NCI-H2196 treated with DMSO at 0.1 percent for 48 hours (cell line): Measurements from ENCODE around the gene ZDHHC6.
A peak's percentile ranks its signal among the peaks of the same experiment; 100 is the strongest.
"Not testable (repeated sequence)": the region's sequence is repeated elsewhere in the genome, so short reads cannot be mapped to it uniquely, and the experiment has no call there.

ENCODE experiments used
- DNase-seq: peaks from one replicate; lab custom pipeline; 2025; ENCODE audit not compliant: unreplicated experiment; lab: John Stamatoyannopoulos, UW

ZDHHC6 gene

GRCh38 chr10:112446855-112447619, at the start of gene ZDHHC6, which contains the start of gene VTI1A:
Gene ZDHHC6, minus strand, starts transcription at chr10:112446914. Its CDS starts 1,478 bp downstream, at chr10:112445436.
Gene VTI1A, plus strand, starts transcription at chr10:112447215. Its CDS starts 159 bp downstream, at chr10:112447374.
- DNase-seq = peak; percentile 31

DNA sequence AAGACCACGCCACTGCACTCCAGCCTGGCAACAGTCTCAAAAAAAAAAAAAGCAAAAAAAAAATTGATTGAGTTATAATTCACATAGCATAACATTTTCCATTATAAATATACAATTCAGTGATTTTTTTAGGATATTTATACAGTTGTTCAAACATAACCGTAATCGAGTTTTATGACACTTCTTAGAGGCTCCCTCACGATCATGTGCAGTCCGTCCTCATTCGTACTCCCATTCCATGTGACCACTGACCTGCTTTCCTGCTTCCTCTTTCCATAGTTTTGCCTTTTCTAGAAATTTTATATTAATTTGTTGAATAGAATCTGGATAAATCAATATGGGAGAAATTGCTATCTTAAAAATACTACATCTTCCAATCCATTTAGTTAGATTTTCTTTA, 46.0 kb upstream of the ZDHHC6 start:
- no peak for DNase-seq

DNA sequence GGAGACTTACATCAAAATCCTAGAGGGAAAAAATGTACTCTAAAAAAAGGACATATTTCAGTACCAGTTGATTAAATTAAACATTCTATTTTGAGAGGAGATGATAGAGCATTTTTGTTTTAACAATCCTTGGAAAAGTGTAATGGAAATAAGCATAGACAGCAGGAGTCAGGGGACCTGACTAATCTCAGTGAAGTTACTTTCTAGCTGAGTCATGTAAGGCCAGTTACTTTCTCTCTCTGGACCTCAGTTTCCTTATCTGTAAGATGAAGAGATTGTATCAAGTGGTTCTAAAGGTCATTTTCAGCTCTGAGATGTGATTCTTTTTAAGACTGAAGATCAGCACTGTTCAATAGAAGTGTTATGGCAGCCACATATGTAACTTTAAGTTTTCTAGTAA, 44.4 kb upstream of the ZDHHC6 start:
- no peak for DNase-seq

GRCh38 chr10:112490545-112490944, 43.8 kb upstream of the ZDHHC6 start:
- DNase-seq = peak; percentile 1

DNA sequence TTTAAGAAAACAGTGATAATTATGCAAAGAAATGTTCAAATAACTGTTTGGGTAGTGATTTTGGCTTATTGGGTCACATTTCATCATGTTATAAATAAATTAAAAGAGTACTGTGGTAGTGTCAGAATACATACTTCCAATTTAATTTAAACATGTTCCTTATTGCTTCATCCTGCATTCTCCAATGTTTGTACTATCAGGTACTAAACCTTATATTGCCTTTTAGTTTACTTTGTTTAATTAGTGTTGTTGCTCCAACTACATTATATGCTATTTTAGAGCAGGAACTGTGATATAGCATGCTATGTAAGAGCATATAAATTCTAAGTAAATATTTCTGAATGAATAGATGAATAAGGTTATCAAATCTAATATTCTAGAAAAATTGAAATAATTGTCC, 41.2 kb upstream of the ZDHHC6 start:
- DNase-seq = no peak

- DNase-seq = no peak
These were observed 37.7 kb upstream of the ZDHHC6 start for GRCh38 chr10:112484399-112484798.

DNA sequence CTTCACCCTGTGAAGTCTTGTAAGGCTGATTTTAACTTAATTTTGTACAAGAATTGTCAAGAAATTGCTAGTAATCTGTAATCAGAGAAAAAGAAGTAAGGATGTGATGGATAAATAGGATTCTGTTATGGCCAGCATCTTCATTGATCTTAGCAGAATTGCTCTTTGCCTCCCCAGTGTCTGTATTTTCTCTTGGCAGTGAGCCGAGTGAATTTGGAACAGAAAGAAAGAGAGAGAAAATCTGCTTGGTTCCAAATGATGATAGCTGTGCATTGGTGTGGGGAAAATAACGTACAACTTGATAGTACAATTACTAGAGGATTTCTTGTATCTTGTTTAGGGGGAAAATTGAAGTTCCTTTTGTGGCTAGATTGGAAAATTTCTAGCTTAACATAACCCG, 34.9 kb upstream of the ZDHHC6 start:
- DNase-seq = no peak

DNA sequence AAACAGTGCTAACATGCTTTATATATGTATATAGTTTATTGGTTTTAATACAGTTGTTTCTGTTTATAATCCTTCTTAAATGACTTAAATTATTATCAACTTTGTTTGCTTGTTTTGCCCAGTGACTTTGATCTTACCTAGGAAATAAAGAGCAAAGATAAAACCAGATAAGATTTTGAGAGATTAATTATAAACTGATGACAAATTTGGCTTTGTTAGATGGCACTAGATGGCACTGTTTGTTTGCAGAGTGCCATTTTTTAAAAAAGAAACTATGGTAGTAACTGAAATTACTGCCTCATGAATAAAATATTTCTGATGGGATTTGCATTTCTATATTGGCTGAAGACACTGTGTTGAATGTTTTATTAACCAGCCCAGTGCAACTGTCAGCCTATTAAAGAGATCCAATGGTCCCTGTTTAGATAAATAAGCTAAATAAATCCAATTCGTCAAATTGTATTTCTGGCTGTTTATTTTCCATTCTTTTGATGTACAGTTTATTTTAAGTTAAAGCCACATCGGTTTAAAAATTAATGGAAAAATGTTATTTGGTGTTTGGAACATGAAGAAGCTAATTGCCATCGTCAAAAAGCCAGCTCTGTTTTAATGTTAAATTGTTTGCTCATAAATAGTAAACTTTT, 29.0 kb upstream of the ZDHHC6 start:
- DNase-seq = no peak

- peak; percentile 16 for DNase-seq
These were observed 25.3 kb upstream of the ZDHHC6 start for GRCh38 chr10:112471878-112472487.

GRCh38 chr10:112467541-112468075, 20.9 kb upstream of the ZDHHC6 start:
- no peak for DNase-seq

DNA sequence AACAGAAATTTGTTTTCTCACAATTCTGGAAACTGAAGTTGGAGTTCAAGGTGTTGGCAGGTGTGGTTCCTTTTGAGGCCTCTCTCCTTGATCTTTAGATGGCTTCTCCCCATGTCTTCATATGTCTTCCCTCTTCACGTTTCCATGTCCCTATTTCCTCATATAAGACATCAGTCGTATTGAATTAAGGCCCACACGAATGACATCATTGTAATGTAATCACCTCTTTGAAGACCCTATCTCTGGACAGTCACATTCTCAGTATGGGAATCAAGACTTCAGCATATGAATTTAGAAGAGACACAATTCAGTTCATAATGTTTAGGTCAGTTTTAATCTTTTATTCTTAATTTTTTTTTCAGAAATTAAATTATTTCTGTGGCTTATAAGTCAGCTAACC, 20.1 kb upstream of the ZDHHC6 start:
- no peak for DNase-seq

- no peak for DNase-seq
These were observed 18.7 kb upstream of the ZDHHC6 start for GRCh38 chr10:112465299-112465883.

DNA sequence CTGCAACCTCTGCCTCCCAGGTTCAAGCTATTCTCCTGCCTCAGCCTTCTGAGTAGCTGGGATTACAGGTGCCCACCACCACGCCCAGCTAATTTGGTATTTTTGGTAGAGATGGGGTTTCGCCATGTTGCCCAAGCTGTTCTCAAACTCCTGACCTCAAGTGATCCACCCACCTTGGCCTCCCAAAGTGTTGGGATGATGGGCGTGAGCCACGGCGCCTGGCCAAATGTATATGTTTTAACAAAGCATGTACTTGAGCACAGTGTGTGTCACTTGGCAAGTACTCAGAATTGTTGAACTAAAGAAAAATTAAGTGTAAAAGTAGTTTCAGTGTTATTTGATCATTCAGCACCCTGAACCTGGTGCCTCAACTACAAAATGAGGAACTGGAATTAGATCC, 17.4 kb upstream of the ZDHHC6 start:
- DNase-seq = not testable (repeated sequence)

GRCh38 chr10:112461029-112461887, 14.5 kb upstream of the ZDHHC6 start:
- no peak for DNase-seq

- no peak for DNase-seq
These were observed 13.7 kb upstream of the ZDHHC6 start for GRCh38 chr10:112460366-112460765.

GRCh38 chr10:112456533-112456932, 9.8 kb upstream of the ZDHHC6 start:
- no peak for DNase-seq

- no peak for DNase-seq
These were observed 8.4 kb upstream of the ZDHHC6 start for GRCh38 chr10:112454910-112455779.

- no peak for DNase-seq
These were observed 2.2 kb upstream of the ZDHHC6 start for GRCh38 chr10:112448888-112449287.

- DNase-seq = no peak
These were observed 860 bp upstream of the ZDHHC6 start for GRCh38 chr10:112447620-112447928.
